Endodermal cell (in vitro differentiated cells): ENCODE data around the gene PDCD2. TPM values are rescaled to one million over a fixed set of nuclear protein-coding genes. Genes with fewer than 3 reads are reported as not detected.

ENCODE experiments used
- DNase-seq: peaks from one replicate; pipeline ENCODE4 v3.0.0-alpha.2; 2017
- H3K27ac ChIP-seq: 2 replicates; pipeline ENCODE4 v1.5.1; 2013; ENCODE audit warnings: mild to moderate bottlenecking, low read depth, low read length, moderate library complexity
- H3K27me3 ChIP-seq: 2 replicates; pipeline ENCODE4 v1.6.1; 2013; ENCODE audit warnings: mild to moderate bottlenecking, low read length, moderate library complexity; ENCODE audit not compliant: insufficient read depth, control insufficient read depth, poor library complexity, severe bottlenecking
- H3K36me3 ChIP-seq: 2 replicates; pipeline ENCODE4 v1.7.0; 2013; ENCODE audit warnings: mild to moderate bottlenecking, low read length, moderate library complexity; ENCODE audit not compliant: control insufficient read depth, insufficient read depth
- H3K4me1 ChIP-seq: one replicate; pipeline ENCODE4 v1.7.0; 2013; ENCODE audit warnings: low read length; ENCODE audit not compliant: control insufficient read depth, insufficient read depth
- H3K4me3 ChIP-seq: 2 replicates; pipeline ENCODE4 v1.5.1; 2013; ENCODE audit warnings: mild to moderate bottlenecking, low read length, moderate library complexity
- H3K9ac ChIP-seq: 2 replicates; pipeline ENCODE4 v1.6.1; 2013; ENCODE audit warnings: mild to moderate bottlenecking, low read length, moderate library complexity; ENCODE audit not compliant: poor library complexity, severe bottlenecking; ENCODE audit errors: extremely low read depth
- H3K9me3 ChIP-seq: 2 replicates; pipeline ENCODE4 v1.6.1; 2013; ENCODE audit warnings: mild to moderate bottlenecking, low read length, moderate library complexity; ENCODE audit not compliant: control insufficient read depth
- H3K27ac Mint-ChIP-seq: 2 replicates; pipeline ENCODE4 v1.8.0; 2020; ENCODE audit warnings: mixed read lengths
- H3K27me3 Mint-ChIP-seq: 2 replicates; pipeline ENCODE4 v1.8.0; 2021; ENCODE audit warnings: mild to moderate bottlenecking, mixed read lengths; ENCODE audit not compliant: insufficient read depth
- H3K36me3 Mint-ChIP-seq: 2 replicates; pipeline ENCODE4 v1.8.0; 2020; ENCODE audit warnings: low read depth, mixed read lengths
- H3K4me1 Mint-ChIP-seq: 2 replicates; pipeline ENCODE4 v1.8.0; 2020; ENCODE audit warnings: mixed read lengths
- H3K4me3 Mint-ChIP-seq: 2 replicates; pipeline ENCODE4 v1.8.0; 2020; ENCODE audit warnings: mild to moderate bottlenecking, moderate library complexity, mixed read lengths
- H3K9me3 Mint-ChIP-seq: 2 replicates; pipeline ENCODE4 v1.8.0; 2020; ENCODE audit warnings: mild to moderate bottlenecking, mixed read lengths
- WGBS, 2 experiments: methylation state at CpG; one replicate each; pipeline versions ENCODE4 v1.1.5 to v1.1.7; 2013; ENCODE audit warnings: missing lambda C conversion rate in 2 of 2, mixed read lengths in 1 of 2; ENCODE audit not compliant: insufficient coverage in 1 of 2, insufficient read length in 1 of 2; 5-methylcytosine and 5-hydroxymethylcytosine counted together
- total RNA-seq, 2 donors: library from RNA; stranded (reverse); fragmentation: NEBNext Ultra II Directional in 1 of 2; extraction: Animal tissue kit (Norgen Biotek cat#: 25700) in 1 of 2; gene quantifications; 2 replicates in 1 of 2; 3 replicates in 1 of 2; pipeline ENCODE4 v1.2.1, GENCODE V29; 2021
- TF ChIP-seq, protein P1 (sequence below): fragments of 200-600 bp; sonication (generic); conservative IDR thresholded peaks from 2 replicates; pipeline ENCODE4 v1.5.0; 2021; ENCODE audit warnings: antibody characterized with exemption, mild to moderate bottlenecking

The PDCD2 gene
- total RNA-seq, 2 donors from 2014 or later: 72.2 to 72.7 TPM

GRCh38 chr6:170572704-170573466 is 11.6 kb downstream of the PDCD2 start:
- Mint-ChIP-seq H3K4me3 (peak overlapping the region; percentile 44), H3K9me3 (no peaks in the 10 kb centered on the region), H3K27ac (peak overlapping the region; percentile 91), H3K36me3 (peaks cover 55% of the 10 kb centered on the region), H3K4me1 (peaks cover 27% of the 10 kb centered on the region), H3K27me3 (no peaks in the 10 kb centered on the region)
- WGBS, 2 experiments: 48% methylated on average over 2 of the region's 2 CpGs; no CpG with 5 or more reads in 1 of the 2 experiments
- Histone ChIP-seq H3K4me1 (peaks cover 9% of the 10 kb centered on the region), H3K9ac (peak overlapping the region; percentile 23), H3K9me3 (no peaks in the 10 kb centered on the region), H3K36me3 (peaks cover 78% of the 10 kb centered on the region), H3K27ac (no peak overlapping the region), H3K27me3 (no peaks in the 10 kb centered on the region), H3K4me3 (peak overlapping the region; percentile 61)
- TF ChIP-seq, protein P1, sequence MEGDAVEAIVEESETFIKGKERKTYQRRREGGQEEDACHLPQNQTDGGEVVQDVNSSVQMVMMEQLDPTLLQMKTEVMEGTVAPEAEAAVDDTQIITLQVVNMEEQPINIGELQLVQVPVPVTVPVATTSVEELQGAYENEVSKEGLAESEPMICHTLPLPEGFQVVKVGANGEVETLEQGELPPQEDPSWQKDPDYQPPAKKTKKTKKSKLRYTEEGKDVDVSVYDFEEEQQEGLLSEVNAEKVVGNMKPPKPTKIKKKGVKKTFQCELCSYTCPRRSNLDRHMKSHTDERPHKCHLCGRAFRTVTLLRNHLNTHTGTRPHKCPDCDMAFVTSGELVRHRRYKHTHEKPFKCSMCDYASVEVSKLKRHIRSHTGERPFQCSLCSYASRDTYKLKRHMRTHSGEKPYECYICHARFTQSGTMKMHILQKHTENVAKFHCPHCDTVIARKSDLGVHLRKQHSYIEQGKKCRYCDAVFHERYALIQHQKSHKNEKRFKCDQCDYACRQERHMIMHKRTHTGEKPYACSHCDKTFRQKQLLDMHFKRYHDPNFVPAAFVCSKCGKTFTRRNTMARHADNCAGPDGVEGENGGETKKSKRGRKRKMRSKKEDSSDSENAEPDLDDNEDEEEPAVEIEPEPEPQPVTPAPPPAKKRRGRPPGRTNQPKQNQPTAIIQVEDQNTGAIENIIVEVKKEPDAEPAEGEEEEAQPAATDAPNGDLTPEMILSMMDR: no peak
- DNase-seq: peak; percentile 53

DNA sequence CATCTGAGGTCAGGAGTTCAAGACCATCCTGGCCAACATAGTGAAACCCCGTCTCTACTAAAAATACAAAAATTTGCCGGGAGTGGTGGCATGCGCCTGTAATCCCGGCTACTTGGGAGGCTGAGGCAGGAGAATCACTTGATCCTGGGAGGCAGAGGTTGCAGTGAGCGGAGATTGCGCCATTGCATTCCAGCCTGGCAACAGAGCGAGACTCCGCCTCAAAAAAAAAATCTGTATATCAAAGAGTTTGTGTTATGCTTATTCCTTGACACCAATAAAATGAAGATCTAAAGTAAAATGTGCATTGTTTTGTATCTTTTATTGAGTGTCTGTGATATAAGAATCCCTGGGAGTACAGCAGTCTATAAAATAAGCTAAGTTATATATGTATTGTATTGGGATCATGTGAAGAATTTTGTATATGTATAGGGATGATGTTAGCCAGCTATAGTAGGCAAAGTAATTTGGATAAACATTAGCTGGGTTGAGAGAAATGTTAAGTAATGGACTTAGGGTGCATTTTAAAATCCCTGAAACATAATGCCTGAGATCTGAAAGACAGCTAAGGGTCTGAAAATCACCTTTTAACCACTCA is 19.4 kb downstream of the PDCD2 start:
- H3K4me1 Mint-ChIP-seq: no peaks in the 10 kb centered on the region
- Histone ChIP-seq H3K4me3 (no peak overlapping the region), H3K4me1 (no peaks in the 10 kb centered on the region), H3K27ac (no peak overlapping the region), H3K36me3 (peaks cover 82% of the 10 kb centered on the region), H3K9ac (no peak overlapping the region), H3K27me3 (no peaks in the 10 kb centered on the region), H3K9me3 (no peaks in the 10 kb centered on the region)
- DNase-seq: no peak
- H3K36me3 Mint-ChIP-seq: peaks cover 71% of the 10 kb centered on the region
- H3K27ac Mint-ChIP-seq: no peak overlapping the region
- H3K9me3 Mint-ChIP-seq: no peaks in the 10 kb centered on the region
- H3K27me3 Mint-ChIP-seq: no peaks in the 10 kb centered on the region
- TF ChIP-seq, protein P1: no peak
- H3K4me3 Mint-ChIP-seq: no peak overlapping the region
- WGBS, 2 experiments: 93% methylated on average over 7 to 8 of the region's 8 CpGs

DNA sequence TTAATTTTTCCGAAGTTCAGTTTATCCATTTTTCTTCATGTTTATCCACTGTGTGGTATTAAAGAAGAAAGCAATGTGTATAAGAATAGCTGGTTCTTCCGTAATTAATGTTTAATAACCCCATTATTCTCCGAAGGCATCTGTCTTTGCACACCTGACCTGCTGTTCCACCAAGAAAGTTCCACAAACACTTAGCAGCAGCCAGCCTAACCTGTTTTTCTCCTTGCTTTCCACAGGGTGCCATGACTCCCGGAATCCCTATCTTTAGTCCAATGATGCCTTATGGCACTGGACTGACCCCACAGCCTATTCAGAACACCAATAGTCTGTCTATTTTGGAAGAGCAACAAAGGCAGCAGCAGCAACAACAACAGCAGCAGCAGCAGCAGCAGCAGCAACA is 22.9 kb downstream of the PDCD2 start:
- Histone ChIP-seq H3K4me3 (no peak overlapping the region), H3K27ac (no peak overlapping the region), H3K9me3 (no peaks in the 10 kb centered on the region), H3K36me3 (peaks cover 80% of the 10 kb centered on the region), H3K9ac (no peak overlapping the region), H3K4me1 (no peaks in the 10 kb centered on the region), H3K27me3 (no peaks in the 10 kb centered on the region)
- no peaks in the 10 kb centered on the region for H3K27me3 Mint-ChIP-seq
- no peaks in the 10 kb centered on the region for H3K4me1 Mint-ChIP-seq
- TF ChIP-seq, protein P1: no peak
- no peak overlapping the region for H3K4me3 Mint-ChIP-seq
- peaks cover 59% of the 10 kb centered on the region for H3K36me3 Mint-ChIP-seq
- no peak for DNase-seq
- H3K9me3 Mint-ChIP-seq: no peaks in the 10 kb centered on the region
- no peak overlapping the region for H3K27ac Mint-ChIP-seq
- WGBS, 2 experiments: 92 to 100% methylated on average over 2 to 4 of the region's 4 CpGs
